HEK293 (cell line): Measurements from ENCODE around the gene OTOL1.

Experiments
- CTCF ChIA-PET: fragments of 350-600 bp; formaldehyde crosslinking; extraction: SDS; loops from one replicate; lab custom pipeline; 2021; ENCODE audit warnings: antibody characterized with exemption; lab: Yijun Ruan, JAX
- POLR2A ChIA-PET: fragments of 300-600 bp; formaldehyde crosslinking; extraction: SDS; loops from one replicate; lab custom pipeline; 2020; ENCODE audit warnings: antibody characterized with exemption, inconsistent platforms; lab: Yijun Ruan, JAX
- H3K27ac ChIP-seq: fragments of 200-500 bp; sonication (Bioruptor generic); 2 replicates; pipeline ENCODE4 v1.5.1; 2014; ENCODE audit warnings: low read depth, low read length, control low read depth, inconsistent platforms; ENCODE audit errors: extremely low read depth
- H3K36me3 ChIP-seq, 2 experiments: fragments of 200-500 bp in 1 of 2; sonication (Bioruptor generic) in 1 of 2; 1 replicate in 1 of 2; 2 replicates in 1 of 2; pipeline ENCODE4 v1.5.1; 2014 to 2017; ENCODE audit warnings: inconsistent platforms in 2 of 2, low read length in 2 of 2; ENCODE audit not compliant: control insufficient read depth in 2 of 2, insufficient read depth in 1 of 2
- H3K4me1 ChIP-seq: fragments of 200-500 bp; sonication (Bioruptor generic); 2 replicates; pipeline ENCODE4 v1.5.1; 2014; ENCODE audit warnings: mild to moderate bottlenecking, low read length, inconsistent platforms; ENCODE audit not compliant: control insufficient read depth, insufficient read depth
- H3K4me3 ChIP-seq: 2 replicates; pipeline ENCODE4 v1.5.1; 2011; ENCODE audit warnings: low read depth, mild to moderate bottlenecking, control low read depth, low read length, moderate library complexity
- H3K9me3 ChIP-seq: fragments of 200-500 bp; sonication (Bioruptor generic); 2 replicates; pipeline ENCODE4 v1.5.1; 2014; ENCODE audit warnings: low read depth, low read length, inconsistent platforms; ENCODE audit not compliant: control insufficient read depth, insufficient read depth
- KLF1 ChIP-seq: fragments of 450-650 bp; formaldehyde crosslinking; IDR thresholded peaks from 2 replicates; pipeline ENCODE4 v1.5.1; 2016; ENCODE audit warnings: missing biosample characterization, missing genetic modification characterization
- MZF1 ChIP-seq: fragments of 450-650 bp; formaldehyde crosslinking; IDR thresholded peaks from 2 replicates; pipeline ENCODE4 v1.5.1; 2017; ENCODE audit warnings: missing biosample characterization, missing genetic modification characterization, borderline replicate concordance
- SCRT1 ChIP-seq: fragments of 450-650 bp; formaldehyde crosslinking; IDR thresholded peaks from 2 replicates; pipeline ENCODE4 v1.5.1; 2016; ENCODE audit warnings: missing biosample characterization, missing genetic modification characterization, borderline replicate concordance
- SETDB1 ChIP-seq: IDR thresholded peaks from one replicate; pipeline ENCODE4 v1.6.1; 2017; ENCODE audit warnings: mild to moderate bottlenecking, low read length, moderate library complexity, mixed read lengths; ENCODE audit not compliant: insufficient read length
- ZFP69B ChIP-seq: fragments of 450-650 bp; formaldehyde crosslinking; IDR thresholded peaks from 2 replicates; pipeline ENCODE4 v1.5.1; 2016; ENCODE audit warnings: missing biosample characterization, missing genetic modification characterization
- ZNF202 ChIP-seq: fragments of 450-650 bp; formaldehyde crosslinking; IDR thresholded peaks from 2 replicates; pipeline ENCODE4 v1.5.1; 2016; ENCODE audit warnings: missing biosample characterization, missing genetic modification characterization, borderline replicate concordance
- ZNF423 ChIP-seq: fragments of 450-650 bp; formaldehyde crosslinking; IDR thresholded peaks from 2 replicates; pipeline ENCODE4 v1.5.1; 2016; ENCODE audit warnings: missing biosample characterization, missing genetic modification characterization
- ZNF530 ChIP-seq: fragments of 450-650 bp; formaldehyde crosslinking; IDR thresholded peaks from 2 replicates; pipeline ENCODE4 v1.5.1; 2016; ENCODE audit warnings: low read depth, missing biosample characterization, missing genetic modification characterization
- ZNF621 ChIP-seq: fragments of 450-650 bp; formaldehyde crosslinking; IDR thresholded peaks from 2 replicates; pipeline ENCODE4 v1.5.1; 2017; ENCODE audit warnings: missing biosample characterization, missing genetic modification characterization
- ZNF654 ChIP-seq: fragments of 450-650 bp; formaldehyde crosslinking; IDR thresholded peaks from 2 replicates; pipeline ENCODE4 v1.5.1; 2016; ENCODE audit warnings: low read depth, missing biosample characterization, missing genetic modification characterization
- ZNF707 ChIP-seq: fragments of 450-650 bp; formaldehyde crosslinking; IDR thresholded peaks from 2 replicates; pipeline ENCODE4 v1.5.1; 2016; ENCODE audit warnings: missing biosample characterization, missing genetic modification characterization
- ZNF747 ChIP-seq: fragments of 450-650 bp; formaldehyde crosslinking; IDR thresholded peaks from 2 replicates; pipeline ENCODE4 v1.5.1; 2016; ENCODE audit warnings: missing biosample characterization, missing genetic modification characterization
- ZNF785 ChIP-seq: fragments of 450-650 bp; formaldehyde crosslinking; IDR thresholded peaks from 2 replicates; pipeline ENCODE4 v1.5.1; 2016; ENCODE audit warnings: missing biosample characterization, missing genetic modification characterization
- ZSCAN16 ChIP-seq: fragments of 450-650 bp; formaldehyde crosslinking; IDR thresholded peaks from 2 replicates; pipeline ENCODE4 v1.5.1; 2016; ENCODE audit warnings: missing biosample characterization, missing genetic modification characterization
- ZSCAN23 ChIP-seq: fragments of 450-650 bp; formaldehyde crosslinking; IDR thresholded peaks from 2 replicates; pipeline ENCODE4 v1.5.1; 2016; ENCODE audit warnings: missing biosample characterization, missing genetic modification characterization
- ZSCAN30 ChIP-seq: fragments of 450-650 bp; IDR thresholded peaks from 2 replicates; pipeline ENCODE4 v1.5.1; 2018; ENCODE audit warnings: missing biosample characterization, mild to moderate bottlenecking, missing genetic modification characterization, moderate library complexity
- TF ChIP-seq, protein P1 (sequence below): fragments of 450-650 bp; formaldehyde crosslinking; IDR thresholded peaks from 2 replicates; pipeline ENCODE4 v1.5.1; 2016; ENCODE audit warnings: missing biosample characterization, missing genetic modification characterization
- TF ChIP-seq, protein P2 (sequence below): fragments of 450-650 bp; formaldehyde crosslinking; IDR thresholded peaks from 2 replicates; pipeline ENCODE4 v1.5.1; 2016; ENCODE audit warnings: missing biosample characterization, missing genetic modification characterization
- TF ChIP-seq, protein P3 (sequence below): fragments of 450-650 bp; formaldehyde crosslinking; IDR thresholded peaks from 2 replicates; pipeline ENCODE4 v1.5.1; 2016; ENCODE audit warnings: missing biosample characterization, missing genetic modification characterization

The OTOL1 gene

GRCh38 chr3:161508852-161509477 lies 12.4 kb downstream of the OTOL1 start:
- no peak overlapping the region for H3K4me3 ChIP-seq
- TF ChIP-seq ZNF654: peak; percentile 27; the same call in 1 of the 2 replicates
- no peak for TF ChIP-seq ZSCAN23 (tag by site-specific recombination)
- CTCF ChIA-PET: interaction anchor here (0.5 kb wide), 1 partner anchor 185 kb away, joined by 6 read pairs; no protein-coding TSS in a partner anchor
- no peaks in the 10 kb centered on the region for H3K4me1 ChIP-seq
- POLR2A ChIA-PET: interaction anchor here (0.5 kb wide), 1 partner anchor 713 kb away, joined by 3 read pairs; no protein-coding TSS in a partner anchor
- no peak overlapping the region for H3K27ac ChIP-seq
- no peaks in the 10 kb centered on the region for H3K9me3 ChIP-seq
- H3K36me3 ChIP-seq: no peaks in the 10 kb centered on the region

GRCh38 chr3:161510510-161511260 lies 14.1 kb downstream of the OTOL1 start:
- TF ChIP-seq, protein P1, sequence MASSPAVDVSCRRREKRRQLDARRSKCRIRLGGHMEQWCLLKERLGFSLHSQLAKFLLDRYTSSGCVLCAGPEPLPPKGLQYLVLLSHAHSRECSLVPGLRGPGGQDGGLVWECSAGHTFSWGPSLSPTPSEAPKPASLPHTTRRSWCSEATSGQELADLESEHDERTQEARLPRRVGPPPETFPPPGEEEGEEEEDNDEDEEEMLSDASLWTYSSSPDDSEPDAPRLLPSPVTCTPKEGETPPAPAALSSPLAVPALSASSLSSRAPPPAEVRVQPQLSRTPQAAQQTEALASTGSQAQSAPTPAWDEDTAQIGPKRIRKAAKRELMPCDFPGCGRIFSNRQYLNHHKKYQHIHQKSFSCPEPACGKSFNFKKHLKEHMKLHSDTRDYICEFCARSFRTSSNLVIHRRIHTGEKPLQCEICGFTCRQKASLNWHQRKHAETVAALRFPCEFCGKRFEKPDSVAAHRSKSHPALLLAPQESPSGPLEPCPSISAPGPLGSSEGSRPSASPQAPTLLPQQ: no peak
- TF ChIP-seq ZSCAN16 (tag by site-specific recombination) (no peak), ZNF423 (tag by site-specific recombination) (no peak), ZNF621 (no peak), SETDB1 (no peak), ZFP69B (tag by site-specific recombination) (no peak), ZNF747 (tag by site-specific recombination) (no peak), MZF1 (tag by site-specific recombination) (no peak)
- Histone ChIP-seq H3K27ac (no peak overlapping the region), H3K4me3 (no peak overlapping the region), H3K4me1 (no peaks in the 10 kb centered on the region), H3K36me3 (no peaks in the 10 kb centered on the region), H3K9me3 (no peaks in the 10 kb centered on the region)
- CTCF ChIA-PET: no interaction called here
- POLR2A ChIA-PET: no interaction called here

DNA sequence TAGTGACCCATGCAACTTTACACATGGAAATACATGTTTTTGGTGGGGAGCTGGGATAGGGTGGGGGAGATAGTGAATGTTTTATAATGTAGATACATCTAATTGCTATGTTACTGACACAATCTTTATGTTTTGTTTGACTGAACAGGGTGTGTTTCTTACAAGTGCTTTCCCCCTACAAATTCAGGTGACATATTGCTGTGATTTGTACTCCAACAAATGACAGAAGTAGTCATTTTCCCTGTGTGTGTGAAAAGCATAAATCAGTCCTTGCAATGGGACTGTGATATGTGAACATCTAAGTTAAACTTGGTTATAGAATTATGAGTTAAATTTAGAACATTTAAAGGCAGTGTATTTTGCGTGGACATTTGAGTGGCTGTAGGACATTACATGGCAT lies 27.3 kb downstream of the OTOL1 start:
- H3K4me1 ChIP-seq: no peaks in the 10 kb centered on the region
- H3K36me3 ChIP-seq: no peaks in the 10 kb centered on the region
- no peak overlapping the region for H3K27ac ChIP-seq
- no peaks in the 10 kb centered on the region for H3K9me3 ChIP-seq
- TF ChIP-seq ZNF530 (tag by site-specific recombination): no peak
- TF ChIP-seq ZNF202 (tag by site-specific recombination): no peak
- no peak for TF ChIP-seq ZNF707 (tag by site-specific recombination)
- TF ChIP-seq, protein P2, sequence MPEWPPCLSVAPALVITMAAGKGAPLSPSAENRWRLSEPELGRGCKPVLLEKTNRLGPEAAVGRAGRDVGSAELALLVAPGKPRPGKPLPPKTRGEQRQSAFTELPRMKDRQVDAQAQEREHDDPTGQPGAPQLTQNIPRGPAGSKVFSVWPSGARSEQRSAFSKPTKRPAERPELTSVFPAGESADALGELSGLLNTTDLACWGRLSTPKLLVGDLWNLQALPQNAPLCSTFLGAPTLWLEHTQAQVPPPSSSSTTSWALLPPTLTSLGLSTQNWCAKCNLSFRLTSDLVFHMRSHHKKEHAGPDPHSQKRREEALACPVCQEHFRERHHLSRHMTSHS (tag by site-specific recombination): no peak
- TF ChIP-seq, all 188 proteins: peak for 0
- CTCF ChIA-PET: interaction anchor here (0.5 kb wide), 1 partner anchor 352 kb away, joined by 3 read pairs; no protein-coding TSS in a partner anchor
- POLR2A ChIA-PET: no interaction called here
- H3K4me3 ChIP-seq: no peak overlapping the region

GRCh38 chr3:161531930-161532329 lies 35.3 kb downstream of the OTOL1 start:
- CTCF ChIA-PET: no interaction called here

More at GRCh38 chr3:161531930-161532329, 35.3 kb downstream of the OTOL1 start:
- no peaks in the 10 kb centered on the region for H3K4me1 ChIP-seq
- H3K27ac ChIP-seq: no peak overlapping the region
- no peaks in the 10 kb centered on the region for H3K9me3 ChIP-seq
- H3K36me3 ChIP-seq: no peaks in the 10 kb centered on the region
- POLR2A ChIA-PET: no interaction called here
- TF ChIP-seq SCRT1 (tag by site-specific recombination): no peak
- no peak for TF ChIP-seq ZNF785 (tag by site-specific recombination)
- TF ChIP-seq, protein P3, sequence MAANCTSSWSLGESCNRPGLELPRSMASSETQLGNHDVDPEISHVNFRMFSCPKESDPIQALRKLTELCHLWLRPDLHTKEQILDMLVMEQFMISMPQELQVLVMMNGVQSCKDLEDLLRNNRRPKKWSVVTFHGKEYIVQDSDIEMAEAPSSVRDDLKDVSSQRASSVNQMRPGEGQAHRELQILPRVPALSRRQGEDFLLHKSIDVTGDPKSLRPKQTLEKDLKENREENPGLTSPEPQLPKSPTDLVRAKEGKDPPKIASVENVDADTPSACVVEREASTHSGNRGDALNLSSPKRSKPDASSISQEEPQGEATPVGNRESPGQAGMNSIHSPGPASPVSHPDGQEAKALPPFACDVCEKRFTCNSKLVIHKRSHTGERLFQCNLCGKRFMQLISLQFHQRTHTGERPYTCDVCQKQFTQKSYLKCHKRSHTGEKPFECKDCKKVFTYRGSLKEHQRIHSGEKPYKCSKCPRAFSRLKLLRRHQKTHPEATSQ (tag by site-specific recombination): no peak
- TF ChIP-seq ZSCAN30 (tag by site-specific recombination): no peak
- TF ChIP-seq KLF1 (tag by site-specific recombination): no peak
- H3K4me3 ChIP-seq: no peak overlapping the region
